HUDEP-2 (cell line): ENCODE results near the gene PPME1.

ENCODE experiments used
- DNase-seq, 76 experiments: peaks; one replicate each; lab custom pipeline; 2025; ENCODE audit not compliant: unreplicated experiment in 76 of 76; lab: John Stamatoyannopoulos, UW

PPME1 gene

DNA sequence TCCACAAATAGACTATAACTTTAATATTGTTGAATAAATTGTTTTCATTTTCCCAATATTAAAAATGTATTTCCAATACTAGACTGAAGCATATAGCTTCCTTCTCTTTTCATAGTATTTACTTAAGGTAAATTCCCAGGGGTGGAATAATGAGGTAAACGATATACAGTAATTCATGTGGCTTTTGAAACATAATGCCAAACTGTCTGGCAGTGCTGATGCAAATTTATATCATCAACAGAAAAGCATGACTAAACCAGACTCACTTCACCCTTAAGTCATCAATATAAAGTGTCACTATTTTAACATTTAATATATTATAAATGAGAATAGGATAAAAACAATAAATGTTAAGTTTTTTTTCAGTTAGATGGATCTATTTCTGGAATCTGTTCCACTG is 13.9 kb upstream of the PPME1 start:
- no peak for DNase-seq

DNA sequence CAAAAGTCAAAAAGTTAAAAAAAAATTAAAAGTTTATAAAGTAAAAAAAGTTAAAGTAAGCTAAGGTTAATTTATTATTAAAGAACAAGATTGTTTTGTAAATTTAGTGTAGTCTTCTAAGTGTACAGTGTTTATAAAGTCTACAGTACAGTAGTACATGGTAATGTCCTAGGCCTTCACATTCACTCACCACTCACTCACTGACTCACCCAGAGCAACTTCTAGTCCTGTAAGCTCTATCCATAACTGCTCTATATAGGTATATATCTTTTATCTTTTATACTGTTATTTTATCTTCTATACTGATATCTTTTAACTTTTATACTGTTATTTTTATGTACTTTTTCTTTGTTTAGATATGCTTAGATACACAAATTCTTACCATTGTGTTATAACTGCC is 11.4 kb upstream of the PPME1 start:
- DNase-seq = no peak

DNA sequence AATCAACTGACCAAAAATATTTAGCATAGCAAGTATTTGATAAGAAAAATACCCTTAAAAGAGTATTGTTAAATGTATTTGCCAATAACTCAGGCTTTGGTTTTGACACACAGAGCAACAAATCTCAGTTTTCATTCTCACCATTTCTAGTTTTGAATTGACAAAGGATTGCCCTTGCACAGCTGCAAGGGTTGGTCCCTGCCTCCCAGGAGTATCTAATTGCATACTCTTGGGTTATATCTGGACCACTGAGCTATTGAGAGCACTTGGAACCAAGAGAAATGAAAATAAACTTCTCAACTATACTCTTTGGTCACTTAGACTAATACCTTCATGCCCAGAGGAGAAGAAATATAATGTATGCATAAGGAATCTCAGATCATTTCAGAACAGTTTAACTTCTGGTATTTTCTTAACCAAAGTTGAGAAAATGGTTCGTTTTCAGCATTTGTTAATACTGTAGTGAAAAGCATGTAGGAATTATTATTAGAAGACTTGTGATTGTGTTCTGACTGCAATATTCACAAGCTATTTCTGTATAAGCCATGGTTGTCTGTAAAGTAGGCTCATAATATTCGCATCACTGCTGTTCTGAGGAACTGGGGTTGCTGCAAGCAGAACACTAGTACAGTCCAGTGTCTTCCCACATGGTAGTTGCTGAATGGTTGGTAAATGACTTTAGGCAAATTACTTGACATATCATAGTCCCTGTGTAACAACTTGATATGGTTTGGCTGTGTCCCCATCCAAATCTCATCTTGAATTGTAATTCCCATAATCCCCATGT is 8.2 kb upstream of the PPME1 start:
- no peak for DNase-seq

DNA sequence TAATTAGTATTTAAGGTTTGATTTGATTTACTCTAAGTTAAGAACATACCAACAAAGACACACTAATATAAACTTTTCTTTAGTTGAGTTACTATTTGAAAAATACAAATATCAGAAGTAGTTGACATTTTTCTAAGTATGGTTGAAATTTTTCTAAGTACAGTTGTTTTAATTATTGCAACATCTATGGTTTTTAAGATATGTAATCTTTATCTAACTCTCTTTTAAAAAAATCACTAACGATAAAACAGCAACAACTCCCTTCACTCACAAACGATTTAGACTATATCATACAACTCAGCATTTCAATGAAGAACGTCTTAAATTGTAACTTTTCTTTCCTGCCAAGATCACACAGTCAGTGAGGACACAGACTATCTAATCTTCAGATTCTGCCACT is 2.3 kb upstream of the PPME1 start:
- no peak for DNase-seq

DNA sequence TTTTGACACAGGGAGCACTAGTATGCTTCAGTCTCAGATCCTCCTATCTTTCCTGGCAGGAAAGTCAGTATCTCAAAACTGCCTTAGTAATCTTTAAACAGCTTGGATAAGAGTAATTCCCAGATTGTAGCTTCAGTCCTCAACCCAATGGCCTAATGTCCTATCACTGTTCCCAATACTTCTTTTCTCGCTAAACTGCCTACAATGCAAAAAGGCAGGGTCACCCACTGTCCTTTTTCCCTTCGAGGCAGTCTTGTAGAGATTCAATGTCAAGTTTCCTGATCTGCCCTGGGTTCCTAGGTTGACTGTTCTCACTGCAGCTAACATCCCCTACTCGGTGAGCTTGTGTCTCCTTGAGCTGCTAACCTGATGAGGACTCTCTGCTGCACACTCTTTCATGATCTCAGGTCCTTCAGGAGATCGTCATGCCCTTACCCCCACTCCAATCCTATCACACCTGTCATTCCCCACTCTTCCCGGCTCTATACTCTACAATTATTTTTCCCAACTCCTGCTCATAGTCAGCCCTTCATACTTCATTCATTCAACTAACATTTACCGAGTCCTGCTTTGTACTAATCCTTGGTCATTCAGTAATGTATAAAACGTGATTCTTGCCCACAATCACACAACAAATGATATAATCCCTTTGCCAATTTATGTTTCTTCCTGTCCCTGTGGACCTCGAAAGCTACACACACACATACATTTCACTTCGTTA is 1.2 kb upstream of the PPME1 start:
- no peak for DNase-seq

DNA sequence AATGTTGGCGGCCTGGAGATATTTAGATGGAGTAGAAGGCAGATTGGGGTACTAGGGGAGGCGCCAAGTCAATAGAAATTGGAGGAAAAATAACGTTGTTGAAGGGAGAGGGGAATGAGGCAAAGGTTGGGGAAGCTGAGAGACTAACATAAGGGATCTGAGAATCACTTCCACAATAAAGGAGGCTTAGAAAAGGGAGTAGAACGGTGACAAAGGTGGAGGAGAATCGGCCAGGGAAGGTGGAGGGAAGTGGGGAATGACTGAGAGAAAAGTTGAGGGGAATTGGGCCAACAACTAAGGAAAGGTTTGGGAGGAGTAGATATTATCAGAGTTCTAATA is 510 bp downstream of the PPME1 start:
- peak in 1 of 76 experiments; percentile 52 for DNase-seq

DNA sequence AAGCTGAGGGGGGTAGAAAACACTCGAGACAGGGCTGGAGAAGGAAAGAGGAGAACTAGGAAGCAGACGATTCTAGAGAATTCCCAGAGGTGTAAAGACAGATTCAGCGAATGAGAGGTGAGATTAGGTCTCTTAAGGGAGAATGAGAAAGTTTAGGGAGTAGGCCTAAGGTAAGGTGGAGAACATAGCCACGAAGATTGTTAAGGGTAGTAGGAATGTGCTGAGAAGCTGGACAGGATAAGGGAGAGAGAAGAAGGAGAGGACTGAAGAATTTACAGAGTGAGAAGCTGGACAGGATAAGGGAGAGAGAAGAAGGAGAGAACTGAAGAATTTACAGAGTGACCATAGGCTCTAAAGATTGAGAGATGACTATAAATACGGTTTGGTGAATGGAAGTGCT is 908 bp downstream of the PPME1 start:
- DNase-seq = no peak

DNA sequence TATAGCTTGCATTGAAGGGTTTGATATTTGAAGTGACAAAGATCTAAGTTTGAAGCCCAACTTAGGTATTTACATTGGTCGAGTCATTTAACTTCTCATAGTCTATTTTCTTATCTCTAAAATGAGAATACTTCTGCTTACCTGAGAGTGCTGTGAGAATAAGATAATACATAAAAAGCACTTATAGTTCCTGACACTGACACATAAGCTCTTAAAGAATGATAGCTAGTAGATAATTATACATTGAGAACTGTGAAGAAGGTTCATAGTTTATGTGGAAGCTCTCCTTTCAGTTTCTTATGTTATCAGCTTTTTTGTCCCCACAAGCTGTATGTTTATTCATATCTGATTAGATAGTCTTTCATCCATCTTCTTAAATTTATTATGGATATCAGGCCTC is 4.8 kb downstream of the PPME1 start:
- DNase-seq = peak in 5 of 76 experiments; percentile 2 to 48 (median 16)

DNA sequence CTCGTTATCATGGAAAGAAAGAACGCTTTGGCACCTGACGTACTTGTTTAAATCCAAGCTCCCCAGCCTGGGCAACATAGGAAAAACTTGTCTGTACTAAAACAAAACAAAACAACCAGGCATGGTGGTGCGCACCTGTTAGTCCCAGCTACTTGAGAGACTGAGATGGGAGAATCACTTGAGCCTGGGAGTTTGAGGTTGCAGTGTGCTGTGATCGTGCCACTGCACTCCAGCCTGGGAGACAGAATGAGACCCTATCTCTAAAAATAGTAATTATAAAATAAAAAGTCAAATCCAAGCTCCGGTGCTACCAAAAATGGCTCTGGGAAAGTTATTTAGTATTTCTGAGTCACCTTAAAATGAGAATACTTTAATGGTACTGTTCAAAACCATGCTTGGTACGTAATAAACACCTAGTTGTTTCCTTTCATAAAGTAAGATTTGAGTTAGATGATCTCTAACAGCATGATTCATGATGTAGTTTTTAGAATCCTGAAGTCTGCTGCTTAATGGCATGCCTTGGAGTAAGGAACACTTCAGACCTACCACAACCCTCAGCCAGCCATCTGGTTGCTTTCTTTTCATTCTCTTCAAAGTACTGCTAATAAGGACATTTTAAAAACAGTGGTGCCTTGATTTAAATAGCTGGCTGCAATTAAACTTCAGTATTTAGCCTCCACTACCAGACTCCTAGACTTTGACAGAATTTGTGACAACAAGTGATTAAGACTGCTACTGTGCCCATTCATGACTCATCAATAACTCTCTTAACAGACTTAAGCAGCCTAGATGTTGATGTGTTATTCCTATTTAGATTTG is 8.4 kb downstream of the PPME1 start:
- peak in 2 of 76 experiments; percentile 7 to 8 for DNase-seq

DNA sequence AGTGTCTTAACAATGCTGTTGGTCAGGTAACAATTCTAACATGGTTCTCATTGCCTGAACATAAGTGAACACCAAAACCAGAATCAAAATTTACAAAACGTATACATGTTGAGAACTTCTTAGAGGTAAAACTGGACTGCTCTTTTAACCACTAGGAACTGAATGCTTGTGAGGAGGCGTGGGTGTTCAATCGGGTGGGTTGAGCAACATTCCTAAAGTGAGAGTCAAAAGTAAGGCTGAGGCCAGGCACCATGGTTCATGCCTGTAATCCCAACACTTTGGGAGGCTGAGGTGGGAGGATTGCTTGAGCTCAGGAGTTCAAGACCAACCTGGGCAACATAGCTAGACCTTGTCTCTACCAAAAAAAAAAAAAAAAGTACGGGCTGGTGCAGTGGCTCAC is 11.5 kb downstream of the PPME1 start:
- DNase-seq = no peak

DNA sequence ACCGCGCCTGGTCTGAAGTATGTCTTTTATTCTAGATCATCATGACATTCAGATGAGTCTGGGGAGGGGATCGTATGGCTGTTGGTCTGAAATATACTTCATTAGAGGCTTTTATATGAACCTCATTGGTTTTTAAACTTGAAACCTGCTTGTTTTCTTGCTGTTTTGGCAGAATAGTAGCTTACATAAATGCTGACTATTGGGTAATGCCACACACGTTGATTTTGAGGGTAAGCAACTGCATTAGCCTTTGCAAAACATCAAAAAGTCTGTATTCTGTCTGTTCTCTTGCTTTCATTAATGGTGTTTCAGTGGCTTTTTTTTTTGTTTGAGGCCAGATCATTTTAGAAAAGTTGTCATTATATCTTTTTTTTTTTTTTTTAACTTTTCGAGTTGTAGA is 14.2 kb downstream of the PPME1 start:
- DNase-seq = no peak

DNA sequence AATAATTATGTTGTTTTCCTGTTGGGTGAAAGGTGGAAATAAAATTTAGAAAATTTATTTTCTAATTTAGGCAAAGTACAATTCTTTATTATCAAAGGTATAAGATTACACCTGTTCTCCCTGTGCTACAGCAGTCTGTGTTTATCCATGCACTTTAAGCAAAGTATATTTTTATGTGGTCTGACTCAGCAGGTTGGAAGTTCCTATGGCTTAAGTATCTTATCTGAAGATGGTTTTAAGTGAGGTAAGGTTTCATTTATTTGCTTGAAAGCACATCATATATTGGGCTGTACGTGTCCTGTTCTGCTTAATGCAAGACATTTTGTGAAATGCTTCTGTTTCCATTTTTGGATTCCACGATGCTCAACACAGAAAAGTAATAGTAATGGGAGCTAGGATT is 14.6 kb downstream of the PPME1 start:
- DNase-seq = no peak

DNA sequence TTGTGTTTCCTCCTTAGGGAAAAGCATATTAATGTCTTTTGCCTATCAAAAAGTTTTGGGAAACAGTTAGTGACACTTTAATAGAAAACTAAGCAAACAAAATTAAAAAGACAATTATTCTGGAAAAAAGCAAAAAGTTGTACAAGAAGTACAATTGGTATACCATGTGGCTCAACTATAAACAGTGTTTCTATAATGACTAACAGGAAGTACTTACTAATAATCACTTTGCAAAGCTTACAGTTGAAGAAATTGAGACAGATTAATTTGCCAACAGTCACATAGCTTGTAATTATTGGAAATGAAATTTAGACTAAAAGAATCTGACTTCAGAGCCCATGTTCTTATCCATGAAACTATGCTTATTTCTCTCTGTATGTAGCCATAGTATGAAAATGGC is 24.7 kb downstream of the PPME1 start:
- DNase-seq = no peak

DNA sequence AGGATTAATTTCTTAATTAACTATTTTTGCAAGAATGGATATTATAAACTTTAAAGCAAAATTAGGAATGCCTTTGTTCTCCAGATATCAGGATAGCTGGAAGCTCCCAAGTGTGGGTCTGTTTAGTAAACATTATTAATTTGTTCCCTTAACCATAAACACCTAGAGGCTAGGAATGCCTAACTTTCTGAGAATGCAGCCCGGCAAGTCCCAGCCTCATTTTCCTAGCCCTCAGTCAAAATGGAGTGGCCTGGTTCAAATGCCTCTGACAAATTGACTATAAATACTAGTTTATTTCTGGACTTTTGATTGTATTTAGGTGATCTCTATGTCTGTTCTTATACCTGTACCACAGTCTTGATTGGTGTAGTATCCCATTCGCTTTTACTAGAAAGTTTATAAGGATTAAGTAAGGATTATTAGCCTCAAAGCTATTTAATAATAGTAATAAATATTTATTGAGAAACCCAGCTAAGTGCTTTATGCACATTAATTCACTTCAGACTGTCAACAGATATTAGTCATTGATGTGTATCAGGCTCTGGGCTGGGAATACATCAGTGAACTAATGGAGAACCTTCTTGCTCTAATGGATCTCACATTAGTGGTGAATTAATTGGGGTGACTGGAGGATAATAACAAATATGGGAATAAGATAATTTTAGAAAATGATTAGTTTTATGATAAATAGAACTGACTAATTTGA is 25.8 kb downstream of the PPME1 start:
- no peak for DNase-seq

DNA sequence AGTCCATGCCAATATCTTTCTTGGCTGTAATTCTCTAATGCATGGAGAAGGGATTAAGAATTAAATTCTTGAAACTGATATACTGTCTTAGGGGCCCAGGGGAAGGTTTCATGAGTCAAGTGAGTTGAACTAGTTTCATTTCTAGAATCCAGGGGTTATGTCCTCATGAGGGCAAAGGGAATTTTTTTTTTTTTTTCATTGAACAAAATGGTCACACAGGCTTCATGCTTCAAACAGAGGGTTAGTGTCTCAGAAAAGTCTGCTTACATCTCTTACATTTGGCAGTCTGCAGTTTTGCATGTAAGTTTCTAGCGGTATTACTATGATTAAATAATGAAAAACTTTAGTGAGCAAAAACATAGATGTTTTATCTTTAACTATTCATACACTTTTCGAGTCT is 32.9 kb downstream of the PPME1 start:
- DNase-seq = no peak

DNA sequence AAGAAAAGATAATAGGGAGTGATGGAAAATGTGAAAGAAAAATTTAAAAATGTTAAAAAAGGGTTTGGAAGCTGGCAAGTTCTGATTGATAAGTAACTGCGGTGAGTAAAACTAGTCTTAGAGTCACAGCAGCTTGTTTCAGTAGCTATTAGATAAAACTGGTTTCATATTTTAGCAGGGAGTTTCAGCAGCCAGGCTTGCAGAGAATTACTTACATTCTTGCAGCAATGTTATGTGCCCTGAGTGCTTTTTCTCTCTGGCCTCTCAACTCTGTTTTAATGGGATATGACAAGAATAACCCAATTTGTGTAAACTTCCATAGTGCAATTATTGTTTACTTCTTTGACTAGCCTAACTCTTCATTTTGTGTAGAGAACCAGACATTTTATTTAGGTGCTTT is 33.6 kb downstream of the PPME1 start:
- peak in 2 of 76 experiments; percentile 13 to 30 for DNase-seq

DNA sequence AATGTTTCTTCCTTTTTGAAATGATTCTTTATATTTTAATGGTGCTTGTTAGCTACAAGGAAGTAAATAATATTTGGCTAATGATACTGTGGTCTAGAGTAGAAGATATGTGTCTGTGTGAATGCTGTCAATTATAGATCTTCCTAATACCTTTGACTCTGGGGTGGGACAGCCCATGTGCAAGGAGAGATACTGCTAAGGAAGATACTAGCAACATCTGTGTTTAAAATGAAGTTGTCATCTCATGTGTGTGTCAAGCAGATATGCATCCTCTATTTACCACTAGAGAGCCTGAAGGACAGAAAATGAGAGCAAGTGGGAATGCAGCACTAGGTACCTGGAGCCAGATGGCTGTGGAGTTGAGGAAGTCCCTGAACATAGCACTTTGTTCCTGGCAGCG is 34.1 kb downstream of the PPME1 start:
- peak in 40 of 76 experiments; percentile 2 to 78 (median 24) for DNase-seq

DNA sequence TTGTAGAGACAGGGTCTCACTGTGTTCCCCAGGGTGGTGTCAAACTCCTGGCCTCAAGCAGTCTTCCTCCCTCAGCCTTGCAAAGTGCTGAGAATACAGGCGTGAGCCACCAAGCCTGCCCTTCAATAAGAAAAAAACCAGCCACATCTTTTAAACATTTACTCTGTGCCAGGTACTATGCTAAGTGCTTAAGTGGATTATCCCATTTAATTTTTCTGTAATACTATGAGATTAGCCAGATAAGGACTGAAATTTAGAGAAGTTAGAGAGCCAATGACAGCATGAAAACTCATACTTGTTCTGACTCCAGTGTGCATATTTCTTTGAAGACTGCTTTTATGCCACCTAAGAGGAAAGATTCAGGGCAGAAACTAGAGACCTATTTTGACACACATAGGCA is 35.7 kb downstream of the PPME1 start:
- no peak for DNase-seq

DNA sequence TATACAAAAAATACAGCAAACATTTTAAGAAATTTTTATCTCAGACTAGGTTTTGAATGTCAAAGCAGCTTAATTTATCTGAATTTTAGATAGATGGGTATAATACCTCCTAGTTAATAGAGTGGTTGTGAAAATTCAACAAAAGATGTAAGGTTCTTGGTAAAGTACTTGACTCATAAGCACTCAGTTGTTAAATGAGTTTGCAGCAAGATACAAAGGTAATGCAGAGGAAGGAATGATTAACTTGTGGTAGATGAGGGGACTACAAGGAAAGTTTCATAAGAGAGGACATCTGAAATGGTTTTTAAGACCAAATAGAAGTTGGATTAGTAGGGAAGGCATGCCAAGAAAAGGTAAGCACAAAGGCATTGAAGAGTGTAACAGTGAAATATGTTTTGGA is 37.4 kb downstream of the PPME1 start:
- DNase-seq = no peak

DNA sequence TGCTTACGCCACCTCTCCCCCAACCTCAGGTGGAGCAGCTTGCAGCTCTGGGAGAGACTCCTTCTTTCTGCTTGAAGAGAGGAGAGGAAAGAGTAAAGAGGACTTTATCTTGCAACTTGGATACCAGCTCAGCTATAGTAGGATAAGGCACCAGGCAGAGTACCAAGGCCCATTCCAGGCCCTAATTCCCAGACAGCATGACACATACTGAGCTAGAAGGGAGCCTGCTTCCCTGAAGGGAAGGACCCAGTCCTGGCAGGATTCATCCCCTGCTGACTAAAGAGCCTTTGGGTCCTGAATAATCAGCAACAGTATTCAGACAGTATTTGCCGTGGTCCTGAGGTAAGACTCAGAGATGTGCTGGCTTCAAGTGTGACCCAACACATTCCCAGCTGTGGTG is 41.4 kb downstream of the PPME1 start:
- DNase-seq = no peak

DNA sequence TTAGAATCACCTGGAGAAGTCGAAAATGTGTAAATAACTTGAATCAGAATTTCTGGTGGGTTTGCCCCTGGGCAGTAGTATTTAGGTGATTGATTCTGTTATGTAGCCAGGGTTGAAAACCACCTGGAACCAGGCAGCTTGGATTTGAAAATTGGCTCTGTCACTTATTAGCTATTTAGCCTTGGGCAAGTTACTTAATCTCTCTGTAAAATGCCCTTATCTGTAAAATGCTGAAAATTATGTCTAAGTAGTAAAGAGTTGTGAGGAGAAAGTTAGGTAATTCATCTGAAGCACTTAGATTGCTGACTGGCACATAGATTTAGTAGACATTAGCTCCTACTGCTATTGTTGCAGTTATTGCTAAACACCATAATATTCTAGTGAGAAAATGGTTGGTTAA is 49.3 kb downstream of the PPME1 start:
- DNase-seq = no peak
